ENCODE measurements around the gene DPYD. TPM values are rescaled to one million over a fixed set of nuclear protein-coding genes. Genes with fewer than 3 reads are reported as not detected.

Gene DPYD
- total RNA-seq, 1 donor from 2014 or later: 5.9 TPM

DNA sequence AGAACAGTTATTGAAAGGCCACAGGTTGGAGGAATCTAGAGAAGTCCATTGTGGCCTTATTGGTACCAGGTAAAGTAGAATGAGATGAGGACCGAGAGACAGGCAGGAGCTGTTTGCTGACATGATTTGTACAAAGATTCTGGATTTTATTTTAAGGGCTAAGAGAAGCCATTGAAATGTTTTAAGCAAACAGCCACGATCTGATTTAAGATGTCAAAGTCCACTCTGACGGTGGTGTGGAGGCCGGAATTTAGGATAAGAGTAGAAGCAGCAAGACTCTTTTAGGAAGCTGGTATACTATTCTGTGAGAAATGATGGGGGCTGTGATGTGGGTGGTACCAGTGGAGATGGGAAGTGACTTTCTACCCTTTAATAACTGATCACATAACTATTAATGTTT lies 418.5 kb downstream of the DPYD start:
- Mint-ChIP-seq H3K27me3 (ENCODE audit: low read depth) (no peaks in the 10 kb centered on the region), H3K4me1 (peaks cover 17% of the 10 kb centered on the region), H3K36me3 (ENCODE audit: low read depth) (no peaks in the 10 kb centered on the region), H3K27ac (ENCODE audit: unreplicated experiment) (no peak overlapping the region), H3K4me3 (no peak overlapping the region), H3K9me3 (peaks cover 3% of the 10 kb centered on the region)
- DNase-seq (ENCODE audit: low read depth, low spot score): no peak
- TF ChIP-seq, protein P1, sequence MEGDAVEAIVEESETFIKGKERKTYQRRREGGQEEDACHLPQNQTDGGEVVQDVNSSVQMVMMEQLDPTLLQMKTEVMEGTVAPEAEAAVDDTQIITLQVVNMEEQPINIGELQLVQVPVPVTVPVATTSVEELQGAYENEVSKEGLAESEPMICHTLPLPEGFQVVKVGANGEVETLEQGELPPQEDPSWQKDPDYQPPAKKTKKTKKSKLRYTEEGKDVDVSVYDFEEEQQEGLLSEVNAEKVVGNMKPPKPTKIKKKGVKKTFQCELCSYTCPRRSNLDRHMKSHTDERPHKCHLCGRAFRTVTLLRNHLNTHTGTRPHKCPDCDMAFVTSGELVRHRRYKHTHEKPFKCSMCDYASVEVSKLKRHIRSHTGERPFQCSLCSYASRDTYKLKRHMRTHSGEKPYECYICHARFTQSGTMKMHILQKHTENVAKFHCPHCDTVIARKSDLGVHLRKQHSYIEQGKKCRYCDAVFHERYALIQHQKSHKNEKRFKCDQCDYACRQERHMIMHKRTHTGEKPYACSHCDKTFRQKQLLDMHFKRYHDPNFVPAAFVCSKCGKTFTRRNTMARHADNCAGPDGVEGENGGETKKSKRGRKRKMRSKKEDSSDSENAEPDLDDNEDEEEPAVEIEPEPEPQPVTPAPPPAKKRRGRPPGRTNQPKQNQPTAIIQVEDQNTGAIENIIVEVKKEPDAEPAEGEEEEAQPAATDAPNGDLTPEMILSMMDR (conservative IDR thresholded peaks at IDR 0.05): no peak

DNA sequence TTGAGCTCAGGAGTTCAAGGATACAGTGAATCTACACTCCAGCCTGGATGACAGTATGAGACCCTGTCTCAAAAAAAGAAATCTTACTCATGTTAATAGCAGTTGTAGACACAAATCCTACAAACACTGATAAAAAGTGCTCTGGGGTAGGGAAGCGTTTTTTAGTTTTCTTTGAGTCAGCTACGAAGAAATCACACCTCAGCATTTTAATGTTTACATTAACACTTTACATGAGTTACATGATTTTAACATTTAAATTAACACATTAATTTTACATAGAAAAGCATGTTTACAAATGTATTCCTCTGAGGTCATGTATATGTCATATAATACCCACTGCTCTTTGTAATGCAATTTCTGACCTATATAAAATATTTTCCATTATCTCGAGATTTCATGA lies 419.2 kb downstream of the DPYD start:
- no peak for DNase-seq (ENCODE audit: low read depth, low spot score)
- Mint-ChIP-seq H3K4me1 (peaks cover 17% of the 10 kb centered on the region), H3K27me3 (ENCODE audit: low read depth) (no peaks in the 10 kb centered on the region), H3K27ac (ENCODE audit: unreplicated experiment) (no peak overlapping the region), H3K4me3 (no peak overlapping the region), H3K36me3 (ENCODE audit: low read depth) (no peaks in the 10 kb centered on the region), H3K9me3 (peaks cover 3% of the 10 kb centered on the region)
- TF ChIP-seq, protein P1 (conservative IDR thresholded peaks at IDR 0.05): no peak

DNA sequence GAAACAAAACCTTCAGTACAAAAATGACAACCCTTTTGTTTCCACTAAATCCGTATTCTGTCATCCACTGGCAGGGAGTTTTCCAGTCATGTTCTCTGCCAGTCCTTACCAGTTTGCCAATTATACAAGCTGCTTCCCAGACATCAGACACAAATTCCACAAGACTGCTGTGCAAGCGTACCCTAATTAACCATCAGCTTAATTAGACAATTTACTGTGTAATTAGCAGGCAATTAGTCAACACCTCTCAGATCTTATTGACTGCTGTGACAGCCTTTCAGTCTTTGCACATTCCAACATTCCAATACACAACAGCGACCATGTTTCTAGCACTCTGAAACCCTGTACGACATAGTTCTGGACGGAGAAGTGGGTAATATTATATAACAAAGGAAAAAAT lies 420.1 kb downstream of the DPYD start:
- peaks cover 3% of the 10 kb centered on the region for H3K9me3 Mint-ChIP-seq
- no peak for DNase-seq (ENCODE audit: low read depth, low spot score)
- TF ChIP-seq, protein P1 (conservative IDR thresholded peaks at IDR 0.05): no peak
- no peak overlapping the region for H3K4me3 Mint-ChIP-seq
- H3K4me1 Mint-ChIP-seq: peaks cover 15% of the 10 kb centered on the region
- H3K36me3 Mint-ChIP-seq (ENCODE audit: low read depth): no peaks in the 10 kb centered on the region
- H3K27me3 Mint-ChIP-seq (ENCODE audit: low read depth): no peaks in the 10 kb centered on the region
- no peak overlapping the region for H3K27ac Mint-ChIP-seq (ENCODE audit: unreplicated experiment)

DNA sequence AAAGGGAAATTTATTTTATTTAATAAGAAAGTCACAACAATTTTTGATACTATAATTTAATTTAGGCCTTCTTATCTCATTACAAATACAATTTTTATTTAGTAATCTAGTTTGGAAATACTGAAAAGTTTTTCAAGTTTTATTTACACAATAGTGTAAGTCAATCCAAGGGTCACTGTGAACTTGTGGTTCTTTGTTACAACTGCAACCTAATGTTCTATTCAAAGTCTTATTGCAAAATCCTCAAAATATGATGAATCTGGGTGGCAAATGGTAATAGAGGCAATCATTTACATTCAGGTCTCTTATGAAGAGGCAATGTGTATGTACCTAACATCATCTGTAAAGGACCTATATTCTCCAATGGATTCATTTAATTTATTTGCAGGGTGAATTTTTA lies 421.2 kb downstream of the DPYD start:
- H3K4me3 Mint-ChIP-seq: no peak overlapping the region
- H3K9me3 Mint-ChIP-seq: peaks cover 3% of the 10 kb centered on the region
- no peaks in the 10 kb centered on the region for H3K36me3 Mint-ChIP-seq (ENCODE audit: low read depth)
- H3K27ac Mint-ChIP-seq (ENCODE audit: unreplicated experiment): no peak overlapping the region
- H3K27me3 Mint-ChIP-seq (ENCODE audit: low read depth): no peaks in the 10 kb centered on the region
- H3K4me1 Mint-ChIP-seq: peaks cover 6% of the 10 kb centered on the region
- no peak for DNase-seq (ENCODE audit: low read depth, low spot score)
- TF ChIP-seq, protein P1 (conservative IDR thresholded peaks at IDR 0.05): no peak

DNA sequence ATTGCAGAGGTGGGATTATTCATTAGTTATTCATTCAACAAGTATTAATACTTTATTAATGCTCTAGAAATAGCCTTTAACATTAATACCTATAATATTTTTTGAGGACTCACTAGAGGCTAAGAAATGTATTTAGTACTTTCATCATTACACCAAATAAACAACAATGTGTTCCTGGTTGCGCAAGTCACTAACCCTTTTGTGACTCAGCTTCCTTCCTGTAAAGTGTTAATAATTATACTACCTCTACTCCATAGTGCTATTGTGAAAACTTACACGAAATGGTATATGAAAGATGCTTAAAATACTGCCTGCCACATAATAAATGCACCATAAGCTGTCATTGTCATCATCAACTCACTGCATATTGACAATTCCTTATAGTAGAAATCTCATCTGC lies 431.0 kb downstream of the DPYD start:
- DNase-seq (ENCODE audit: low read depth, low spot score): no peak
- no peak overlapping the region for H3K4me3 Mint-ChIP-seq
- no peaks in the 10 kb centered on the region for H3K27me3 Mint-ChIP-seq (ENCODE audit: low read depth)
- H3K4me1 Mint-ChIP-seq: no peaks in the 10 kb centered on the region
- no peak overlapping the region for H3K27ac Mint-ChIP-seq (ENCODE audit: unreplicated experiment)
- no peaks in the 10 kb centered on the region for H3K9me3 Mint-ChIP-seq
- TF ChIP-seq, protein P1 (conservative IDR thresholded peaks at IDR 0.05): no peak
- no peaks in the 10 kb centered on the region for H3K36me3 Mint-ChIP-seq (ENCODE audit: low read depth)

DNA sequence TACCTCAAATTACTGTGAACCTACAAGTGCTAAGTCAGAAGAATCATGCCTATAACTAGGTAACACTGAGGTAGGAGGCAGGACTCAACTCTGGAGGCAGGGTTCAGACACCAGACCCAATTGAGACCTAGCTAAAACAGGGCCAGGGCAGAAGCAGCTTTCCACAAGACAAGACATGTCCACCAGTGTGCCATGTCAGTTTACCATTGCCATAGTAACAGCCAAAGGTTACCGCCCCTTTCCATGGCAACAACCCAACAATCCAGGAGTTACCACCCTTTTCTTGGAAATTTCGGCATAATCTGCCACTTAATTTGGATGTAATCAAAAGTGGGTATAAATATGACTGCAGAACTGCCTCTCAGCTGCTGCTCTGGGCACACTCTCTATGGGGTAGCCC lies 432.3 kb downstream of the DPYD start:
- H3K9me3 Mint-ChIP-seq: no peaks in the 10 kb centered on the region
- no peak for DNase-seq (ENCODE audit: low read depth, low spot score)
- H3K27me3 Mint-ChIP-seq (ENCODE audit: low read depth): no peaks in the 10 kb centered on the region
- H3K27ac Mint-ChIP-seq (ENCODE audit: unreplicated experiment): no peak overlapping the region
- H3K4me3 Mint-ChIP-seq: no peak overlapping the region
- H3K4me1 Mint-ChIP-seq: no peaks in the 10 kb centered on the region
- TF ChIP-seq, protein P1 (conservative IDR thresholded peaks at IDR 0.05): no peak
- H3K36me3 Mint-ChIP-seq (ENCODE audit: low read depth): no peaks in the 10 kb centered on the region
